CD4-positive, alpha-beta T cell (primary cell): ENCODE results near the gene ABHD16B. TPM values are rescaled to one million over a fixed set of nuclear protein-coding genes. Genes with fewer than 3 reads are reported as not detected.

Experiments
- ATAC-seq: fragments of 200-7000 bp; cut with Tn5 transposase; one replicate; pipeline ENCODE4 v1.10.0; 2022; ENCODE audit warnings: mild to moderate bottlenecking; ENCODE audit not compliant: poor library complexity
- CTCF ChIA-PET: fragments of 350-600 bp; sonication (Branson Sonifier 250); formaldehyde crosslinking; loops from one replicate; lab custom pipeline; 2021; ENCODE audit warnings: antibody characterized with exemption, inconsistent platforms; lab: Charles Lee
- POLR2A ChIA-PET: fragments of 350-600 bp; sonication (Branson Sonifier 250); formaldehyde crosslinking; loops from one replicate; lab custom pipeline; 2021; ENCODE audit warnings: antibody characterized with exemption, inconsistent platforms; lab: Charles Lee
- DNase-seq, 14 experiments: peaks; one replicate each; pipeline ENCODE4 v3.0.0-alpha.2; 2013 to 2020; ENCODE audit warnings: mixed read lengths in 2 of 14
- H3K27ac ChIP-seq, 2 donors: one replicate each; pipeline versions ENCODE4 v1.5.1 to v1.7.0; 2013; ENCODE audit warnings: low read length in 2 of 2, low read depth in 1 of 2, mild to moderate bottlenecking in 1 of 2
- H3K27me3 ChIP-seq, 2 experiments: 1 replicate in 1 of 2; 2 replicates in 1 of 2; pipeline versions ENCODE4 v1.6.1 to v1.7.0; 2013; ENCODE audit warnings: low read length in 2 of 2, control low read depth in 1 of 2, mild to moderate bottlenecking in 1 of 2, moderate library complexity in 1 of 2; ENCODE audit not compliant: insufficient read depth in 2 of 2, control insufficient read depth in 1 of 2
- H3K36me3 ChIP-seq: one replicate; pipeline ENCODE4 v1.6.1; 2013; ENCODE audit warnings: low read length, control low read depth; ENCODE audit not compliant: insufficient read depth
- H3K4me1 ChIP-seq: one replicate; pipeline ENCODE4 v1.6.1; 2013; ENCODE audit warnings: low read length, control low read depth; ENCODE audit not compliant: insufficient read depth
- H3K4me3 ChIP-seq: one replicate; pipeline ENCODE4 v1.5.1; 2013; ENCODE audit warnings: mild to moderate bottlenecking, low read length, moderate library complexity
- H3K9me3 ChIP-seq, 2 experiments: 1 replicate in 1 of 2; 2 replicates in 1 of 2; pipeline versions ENCODE4 v1.6.1 to v1.7.0; 2013; ENCODE audit warnings: low read length in 2 of 2, mild to moderate bottlenecking in 2 of 2, control low read depth in 1 of 2, moderate library complexity in 1 of 2; ENCODE audit not compliant: control insufficient read depth in 1 of 2, insufficient read depth in 1 of 2
- H3K27ac Mint-ChIP-seq: one replicate; pipeline ENCODE4 v1.8.0; 2020; ENCODE audit warnings: mixed read lengths
- H3K27me3 Mint-ChIP-seq: one replicate; pipeline ENCODE4 v1.8.0; 2021; ENCODE audit warnings: mixed read lengths
- H3K36me3 Mint-ChIP-seq: one replicate; pipeline ENCODE4 v1.8.0; 2021; ENCODE audit warnings: low read depth, mixed read lengths
- H3K4me1 Mint-ChIP-seq: one replicate; pipeline ENCODE4 v1.8.0; 2021; ENCODE audit warnings: low read depth, mixed read lengths
- H3K4me3 Mint-ChIP-seq: one replicate; pipeline ENCODE4 v1.8.0; 2020; ENCODE audit warnings: mild to moderate bottlenecking, mixed read lengths
- H3K9me3 Mint-ChIP-seq: one replicate; pipeline ENCODE4 v1.8.0; 2020; ENCODE audit warnings: mixed read lengths
- CTCF ChIP-seq: fragments of 200-600 bp; IDR thresholded peaks from one replicate; pipeline ENCODE4 v1.8.0; 2022; ENCODE audit warnings: antibody characterized with exemption, mild to moderate bottlenecking
- intact Hi-C, 2 experiments: fragments of 100-400 bp; cut with DNase I in 1 of 2; cut with micrococcal nuclease in 1 of 2; formaldehyde crosslinking; loops; one replicate each; pipeline versions ENCODE4 v1.15.1 to v1.9.0; 2023 to 2025; cut with DNase I, micrococcal nuclease
- total RNA-seq, 174 experiments: library from RNA in 2 of 174; stranded (reverse) in 2 of 174; gene quantifications; one replicate each; pipeline ENCODE4 v1.2.3 and lab custom pipeline; 2021 to 2026

ABHD16B gene
- total RNA-seq, 2 experiments from 2014 or later: not detected

DNA sequence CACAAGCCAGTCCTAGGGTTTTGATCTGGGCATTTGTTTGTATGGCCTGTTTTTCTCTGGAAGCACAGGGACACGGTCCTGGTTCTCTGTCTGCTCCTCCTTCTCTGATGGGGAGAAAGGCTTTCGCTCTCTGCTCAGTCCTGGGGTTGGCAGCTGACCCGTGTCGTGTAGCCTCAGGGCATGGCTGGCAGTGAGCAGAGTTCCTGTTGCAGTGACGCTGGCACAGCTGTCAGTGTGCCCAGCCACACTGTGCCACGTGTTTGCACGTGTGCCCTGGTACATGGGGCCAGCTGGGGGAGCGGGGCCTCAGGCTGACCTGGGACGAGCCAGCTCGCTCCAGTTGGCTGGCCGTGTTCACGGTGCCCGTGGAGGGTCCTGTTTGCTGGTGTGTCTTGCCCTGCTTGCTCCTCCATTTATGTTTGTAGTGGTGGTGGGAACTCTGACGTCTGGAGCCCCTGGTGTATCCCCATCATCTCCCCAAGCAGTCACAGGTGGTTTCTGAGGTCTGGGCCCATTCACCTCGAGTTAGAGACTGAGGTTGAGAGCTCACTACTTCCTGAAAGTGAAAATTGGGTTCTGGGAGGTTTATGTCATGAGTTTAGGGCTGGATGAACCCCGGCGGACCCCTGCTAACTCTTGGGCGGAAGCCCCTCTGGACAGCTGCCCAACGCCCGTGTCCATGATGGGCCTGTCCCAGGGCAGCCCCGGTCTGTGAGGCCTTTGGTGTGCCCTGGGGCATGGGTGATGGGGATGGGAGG lies 23.4 kb downstream of the ABHD16B start:
- TF ChIP-seq CTCF: no peak
- no peak for DNase-seq
- no peaks in the 10 kb centered on the region for H3K27me3 Mint-ChIP-seq
- H3K36me3 Mint-ChIP-seq: peaks cover 53% of the 10 kb centered on the region
- H3K4me1 Mint-ChIP-seq: no peaks in the 10 kb centered on the region
- no peak for ATAC-seq
- no peak overlapping the region for H3K27ac Mint-ChIP-seq
- ChIA-PET POLR2A (interaction anchor here (1.5 kb wide), 1 partner anchor 20 kb away, joined by 4 read pairs; the partner anchor contains the start of gene TPD52L2), CTCF (no interaction called here)
- Histone ChIP-seq H3K4me1 (no peaks in the 10 kb centered on the region), H3K4me3 (no peak overlapping the region), H3K27me3 (no peaks in the 10 kb centered on the region), H3K9me3 (no peaks in the 10 kb centered on the region), H3K36me3 (peaks cover 65% of the 10 kb centered on the region), H3K27ac (no peak overlapping the region)
- intact Hi-C loops: no loop called here
- no peak overlapping the region for H3K4me3 Mint-ChIP-seq
- no peaks in the 10 kb centered on the region for H3K9me3 Mint-ChIP-seq

DNA sequence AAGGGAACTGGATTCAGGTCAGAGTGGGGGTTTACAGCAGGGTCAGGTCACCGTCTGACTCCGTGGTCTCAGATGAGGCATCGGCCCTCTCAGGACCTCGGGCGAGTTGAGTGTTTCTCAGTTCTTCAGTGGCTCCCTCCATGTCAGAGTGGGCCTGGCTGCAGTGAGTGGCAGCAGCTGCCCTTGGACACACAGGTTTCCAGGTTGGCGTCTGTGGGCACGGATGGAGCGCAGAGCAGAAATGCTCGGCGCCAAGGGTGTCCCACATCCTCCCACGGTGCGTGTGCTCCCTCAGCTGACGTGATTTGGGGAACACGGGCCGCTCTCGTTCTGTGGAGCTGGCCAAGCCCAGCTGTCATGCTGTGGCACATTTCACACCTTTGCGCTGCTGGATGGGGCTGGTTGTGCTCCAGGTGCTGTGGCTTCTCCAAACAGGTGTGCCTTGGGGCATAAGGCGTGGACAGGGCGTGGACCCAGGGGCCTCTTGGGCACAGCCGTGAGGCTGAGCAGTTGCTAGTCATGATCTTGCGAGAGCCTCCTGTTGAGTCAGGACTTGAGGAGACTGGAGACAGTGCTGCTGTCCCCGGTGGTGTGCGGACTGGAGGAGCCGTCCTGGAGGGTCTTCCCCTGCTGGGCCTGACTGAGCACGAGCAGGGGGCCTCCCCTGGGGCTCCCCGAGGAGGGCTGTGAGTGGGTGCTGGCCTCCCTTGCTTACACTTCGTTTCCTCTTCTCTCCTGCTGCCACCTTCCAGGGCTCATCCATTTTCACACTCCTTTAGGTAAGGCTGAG lies 24.2 kb downstream of the ABHD16B start:
- Mint-ChIP-seq H3K27me3 (no peaks in the 10 kb centered on the region), H3K27ac (no peak overlapping the region), H3K4me1 (no peaks in the 10 kb centered on the region), H3K36me3 (peaks cover 60% of the 10 kb centered on the region), H3K9me3 (no peaks in the 10 kb centered on the region), H3K4me3 (no peak overlapping the region)
- Histone ChIP-seq H3K4me1 (no peaks in the 10 kb centered on the region), H3K9me3 (no peaks in the 10 kb centered on the region), H3K27ac (no peak overlapping the region), H3K36me3 (peaks cover 69% of the 10 kb centered on the region), H3K4me3 (no peak overlapping the region), H3K27me3 (no peaks in the 10 kb centered on the region)
- ATAC-seq: no peak
- CTCF ChIA-PET: no interaction called here
- no peak for DNase-seq
- TF ChIP-seq CTCF: no peak
- POLR2A ChIA-PET: no interaction called here
- intact Hi-C loops: no loop called here

DNA sequence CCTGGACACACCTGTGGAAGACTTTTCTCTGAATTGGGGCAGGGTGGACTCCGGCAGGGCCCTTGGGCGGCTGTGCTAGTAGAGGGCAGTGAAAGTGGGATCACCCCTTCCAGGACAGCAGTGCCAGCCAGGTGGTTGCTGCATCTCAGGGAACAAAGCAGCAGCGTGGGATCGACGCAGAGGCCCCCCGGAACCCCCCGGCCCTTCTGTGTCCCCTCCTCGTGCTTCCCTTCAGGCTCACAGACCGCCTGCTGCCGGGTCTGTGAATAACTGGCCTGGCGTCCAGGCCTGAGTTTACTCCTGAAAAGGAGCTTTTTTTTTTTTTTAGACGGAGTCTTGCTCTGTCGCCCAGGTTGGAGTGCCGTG lies 24.7 kb downstream of the ABHD16B start:
- Histone ChIP-seq H3K4me3 (no peak overlapping the region), H3K27me3 (no peaks in the 10 kb centered on the region), H3K36me3 (peaks cover 69% of the 10 kb centered on the region), H3K4me1 (no peaks in the 10 kb centered on the region), H3K27ac (no peak overlapping the region), H3K9me3 (no peaks in the 10 kb centered on the region)
- no peaks in the 10 kb centered on the region for H3K27me3 Mint-ChIP-seq
- H3K27ac Mint-ChIP-seq: no peak overlapping the region
- H3K4me1 Mint-ChIP-seq: no peaks in the 10 kb centered on the region
- peaks cover 60% of the 10 kb centered on the region for H3K36me3 Mint-ChIP-seq
- ATAC-seq: no peak
- CTCF ChIA-PET: no interaction called here
- no peak for DNase-seq
- intact Hi-C loops: no loop called here
- H3K4me3 Mint-ChIP-seq: no peak overlapping the region
- POLR2A ChIA-PET: no interaction called here
- H3K9me3 Mint-ChIP-seq: no peaks in the 10 kb centered on the region
- TF ChIP-seq CTCF: no peak
